GM12891 (cell line): ENCODE measurements around the gene COL6A2.
"Not testable (repeated sequence)": the region's sequence is repeated elsewhere in the genome, so short reads cannot be mapped to it uniquely, and the experiment has no call there.

Experiments
- DNase-seq: peaks from one replicate; pipeline ENCODE4 v3.0.0; 2011; ENCODE audit warnings: low spot score; ENCODE audit not compliant: insufficient read length
- FAIRE-seq: peaks from 2 replicates; lab custom pipeline; 2011; peaks lifted over from hg19 to GRCh38; lab: Jason Lieb, UNC
- PAX5 ChIP-seq: IDR thresholded peaks from 2 replicates; pipeline ENCODE4 v1.6.1; 2011; ENCODE audit warnings: low read length, moderate library complexity, mild to moderate bottlenecking; ENCODE audit not compliant: insufficient read depth, severe bottlenecking
- POLR2A ChIP-seq: IDR thresholded peaks from 2 replicates; pipeline ENCODE4 v1.6.1; 2011; ENCODE audit warnings: low read depth, low read length, control low read depth
- POLR2AphosphoS5 ChIP-seq: IDR thresholded peaks from 2 replicates; pipeline ENCODE4 v1.6.1; 2011; ENCODE audit warnings: low read depth, low read length, control low read depth
- POU2F2 ChIP-seq: IDR thresholded peaks from 2 replicates; pipeline ENCODE4 v1.6.1; 2011; ENCODE audit warnings: low read depth, mild to moderate bottlenecking, control low read depth, low read length, moderate library complexity
- SPI1 ChIP-seq: IDR thresholded peaks from 2 replicates; pipeline ENCODE4 v1.6.1; 2011; ENCODE audit warnings: low read depth, low read length, control low read depth
- TAF1 ChIP-seq: IDR thresholded peaks from 2 replicates; pipeline ENCODE4 v1.6.1; 2011; ENCODE audit warnings: low read depth, low read length, control low read depth

The COL6A2 gene

GRCh38 chr21:46083791-46084561, 13.9 kb upstream of the COL6A2 start:
- no peak for TF ChIP-seq POLR2A
- TF ChIP-seq POU2F2, result no peak
- no peak for TF ChIP-seq PAX5
- no peak for TF ChIP-seq SPI1
- TF ChIP-seq TAF1, result no peak
- TF ChIP-seq POLR2AphosphoS5, result no peak
- no peak for FAIRE-seq

GRCh38 chr21:46084709-46085108, 13.2 kb upstream of the COL6A2 start:
- TF ChIP-seq POU2F2 (no peak), PAX5 (no peak), POLR2A (no peak)

More at GRCh38 chr21:46083791-46084561, 13.9 kb upstream of the COL6A2 start:
- DNase-seq, result no peak

GRCh38 chr21:46085259-46085658, 12.7 kb upstream of the COL6A2 start:
- FAIRE-seq, DNase-seq: not testable (repeated sequence)

More at GRCh38 chr21:46084709-46085108, 13.2 kb upstream of the COL6A2 start:
- FAIRE-seq, result no peak
- no peak for DNase-seq

- FAIRE-seq, result no peak
- TF ChIP-seq POLR2A (no peak), POLR2AphosphoS5 (no peak), TAF1 (no peak), SPI1 (no peak), POU2F2 (no peak), PAX5 (no peak)
- DNase-seq, result no peak
These were observed 10.3 kb upstream of the COL6A2 start for GRCh38 chr21:46087641-46088040.

- DNase-seq, result no peak
- FAIRE-seq, result no peak
These were observed 9.7 kb upstream of the COL6A2 start for GRCh38 chr21:46088189-46088588.

GRCh38 chr21:46089285-46089684, 8.6 kb upstream of the COL6A2 start:
- TF ChIP-seq SPI1, result no peak
- DNase-seq (no peak), FAIRE-seq (no peak)

More at GRCh38 chr21:46088189-46088588, 9.7 kb upstream of the COL6A2 start:
- TF ChIP-seq POLR2A (no peak), SPI1 (no peak), POLR2AphosphoS5 (no peak), POU2F2 (no peak), TAF1 (no peak), PAX5 (no peak)

- FAIRE-seq (peak; percentile 65), DNase-seq (no peak)
- no peak for TF ChIP-seq PAX5
- TF ChIP-seq POLR2AphosphoS5, result no peak
- TF ChIP-seq POLR2A, result no peak
- no peak for TF ChIP-seq POU2F2
- no peak for TF ChIP-seq SPI1
- TF ChIP-seq TAF1, result no peak
These were observed 6.8 kb upstream of the COL6A2 start for GRCh38 chr21:46091118-46091517.

GRCh38 chr21:46091631-46092025, 6.3 kb upstream of the COL6A2 start:
- TF ChIP-seq TAF1 (no peak), POU2F2 (no peak), PAX5 (no peak), POLR2AphosphoS5 (no peak), SPI1 (no peak), POLR2A (no peak)
- DNase-seq (no peak), FAIRE-seq (no peak)

GRCh38 chr21:46092026-46092764, 5.7 kb upstream of the COL6A2 start:
- no peak for FAIRE-seq
- DNase-seq, result peak; percentile 5
- no peak for TF ChIP-seq POLR2A
- TF ChIP-seq TAF1, result no peak
- no peak for TF ChIP-seq SPI1
- TF ChIP-seq POLR2AphosphoS5, result no peak
- no peak for TF ChIP-seq PAX5
- no peak for TF ChIP-seq POU2F2
